Spleen (tissue), 11 donors: ENCODE data around the gene SGK2. TPM values are rescaled to one million over a fixed set of nuclear protein-coding genes. Genes with fewer than 3 reads are reported as not detected.
"Not testable (repeated sequence)": the region's sequence is repeated elsewhere in the genome, so short reads cannot be mapped to it uniquely, and the experiment has no call there.

Experiments used
- DNase-seq: peaks from one replicate; pipeline ENCODE4 v3.0.0-alpha.2; 2020
- H3K27ac ChIP-seq, 8 donors: fragments of 200-600 bp; sonication (generic) in 7 of 8; 1 replicate in 4 of 8; 2 replicates in 4 of 8; pipeline versions ENCODE4 v1.5.0 to v1.8.0; 2016 to 2021; ENCODE audit warnings: inconsistent platforms in 4 of 8, mild to moderate bottlenecking in 4 of 8, moderate library complexity in 1 of 8
- H3K27me3 ChIP-seq, 7 donors: fragments of 200-600 bp; sonication (generic) in 6 of 7; replicated peaks in 1 of 7; 1 replicate in 4 of 7; 2 replicates in 3 of 7; pipeline versions ENCODE4 v1.5.0 to v1.8.0; 2016 to 2021; ENCODE audit warnings: inconsistent platforms in 3 of 7, mild to moderate bottlenecking in 1 of 7
- H3K36me3 ChIP-seq, 6 donors: fragments of 200-600 bp; sonication (generic) in 5 of 6; 1 replicate in 4 of 6; 2 replicates in 2 of 6; pipeline versions ENCODE4 v1.5.0 to v1.8.0; 2016 to 2021; ENCODE audit warnings: inconsistent platforms in 2 of 6
- H3K4me1 ChIP-seq, 6 donors: fragments of 200-600 bp; sonication (generic) in 5 of 6; 1 replicate in 3 of 6; 2 replicates in 3 of 6; pipeline versions ENCODE4 v1.5.0 to v1.8.0; 2016 to 2021; ENCODE audit warnings: inconsistent platforms in 3 of 6
- H3K4me3 ChIP-seq, 8 donors: fragments of 200-600 bp; sonication (generic) in 7 of 8; 1 replicate in 4 of 8; 2 replicates in 4 of 8; pipeline versions ENCODE4 v1.5.0 to v1.8.0; 2016 to 2021; ENCODE audit warnings: inconsistent platforms in 4 of 8, mild to moderate bottlenecking in 4 of 8, moderate library complexity in 2 of 8
- H3K9me3 ChIP-seq, 8 donors: fragments of 200-600 bp; sonication (generic) in 7 of 8; 1 replicate in 4 of 8; 2 replicates in 4 of 8; pipeline versions ENCODE4 v1.5.0 to v1.8.0; 2016 to 2021; ENCODE audit warnings: inconsistent platforms in 4 of 8
- POLR2A ChIP-seq, 3 donors: fragments of 450-650 bp; IDR thresholded peaks; one replicate each; pipeline ENCODE4 v1.5.1; 2017; ENCODE audit warnings: antibody characterized with exemption in 3 of 3, mild to moderate bottlenecking in 1 of 3
- POLR2AphosphoS5 ChIP-seq, 3 donors: sonication (generic); formaldehyde crosslinking; IDR thresholded peaks; one replicate each; pipeline ENCODE4 v1.5.1; 2017; ENCODE audit warnings: antibody characterized with exemption in 3 of 3
- WGBS, 5 donors: extraction: QIAGEN DNeasy Blood & Tissue Kit in 3 of 5; methylation state at CpG; one replicate each; pipeline versions ENCODE4 v1.1.5 to v1.1.7; 2013 to 2018; 5-methylcytosine and 5-hydroxymethylcytosine counted together
- intact Hi-C: fragments of 100-400 bp; cut with DNase I; formaldehyde crosslinking; loops from one replicate; pipeline ENCODE4 v1.15.0; 2023; ENCODE audit warnings: low total_unique reads
- polyA plus RNA-seq, 3 donors: library from polyadenylated mRNA; stranded (reverse); fragments of 200-250 nt; gene quantifications; one replicate each; pipeline ENCODE4 v1.2.1, GENCODE V29; 2013
- total RNA-seq, 7 donors: library from RNA; depleted of rRNA in 3 of 7; stranded (reverse); fragments of >200 nt in 3 of 7; fragmentation: NEBNext Ultra II Directional in 4 of 7; extraction: Animal tissue kit (Norgen Biotek cat#: 25700) in 4 of 7; gene quantifications; one replicate each; pipeline versions ENCODE4 v1.1.0 to v1.2.1, GENCODE V29; 2016 to 2021
- TF ChIP-seq, protein P1 (sequence below), 11 experiments: fragments of 200-600 bp in 7 of 11; fragments of 450-650 bp in 4 of 11; sonication (generic) in 4 of 11; IDR thresholded peaks in 8 of 11; conservative IDR thresholded peaks in 3 of 11; 1 replicate in 7 of 11; 2 replicates in 4 of 11; pipeline versions ENCODE4 v1.4.0 to v1.8.0; 2016 to 2021; ENCODE audit warnings: antibody characterized with exemption in 11 of 11, inconsistent platforms in 4 of 11, mild to moderate bottlenecking in 1 of 11
- donor health status: healthy with polysubstance abuse.
- donor health status: DM: no; HTN: no; CAD: no; lungs with moderate emphysema.
- donor health status: DM: no; HTN: no; CAD: no.
- donor health status: Bipolar disorder and iron deficiency.
- donor health status: healthy.
- donor health status: DM: no; HTN: no; CAD: no.
- donor health status: DM: yes; HTN: yes; CAD: no.

Gene SGK2
- total and polyA plus RNA-seq, 10 donors = 0.50 to 3.1 (median 0.99) TPM

DNA sequence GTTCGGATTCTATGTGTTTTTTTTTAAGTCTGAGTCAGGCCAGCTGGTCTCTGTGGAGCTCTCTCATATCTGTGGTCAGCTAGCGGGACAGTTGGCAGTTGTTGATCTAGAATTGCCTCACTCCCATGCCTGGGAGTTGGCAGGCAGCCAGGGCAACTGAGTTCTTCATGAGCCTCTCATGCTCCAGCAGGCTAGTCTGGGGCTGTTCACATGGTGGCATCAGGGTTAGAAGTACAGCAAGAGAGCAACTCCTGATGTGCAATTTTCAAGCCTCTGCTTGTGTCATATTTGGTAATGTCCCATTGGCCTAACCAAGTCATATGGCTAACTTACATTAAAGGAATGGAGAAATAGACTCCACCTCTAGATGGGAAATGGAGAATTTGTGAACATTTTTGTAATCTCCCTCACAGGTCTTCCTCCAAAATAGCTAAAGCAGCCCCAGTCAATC, 25.2 kb downstream of the SGK2 start:
- H3K27ac ChIP-seq = peak overlapping the region in 5 of 8 donors; percentile 16 to 34 (median 22)
- H3K4me3 ChIP-seq = no peak overlapping the region
- peak; percentile 75 for DNase-seq
- H3K27me3 ChIP-seq = no peaks in the 10 kb centered on the region
- no peaks in the 10 kb centered on the region for H3K36me3 ChIP-seq
- intact Hi-C loops = no loop called here
- WGBS, 5 donors = 32 to 65% (median 43%) methylated on average over 2 of the region's 2 CpGs
- peak in 2 of 3 donors; percentile 44 to 62 for TF ChIP-seq POLR2AphosphoS5 (IDR thresholded peaks at IDR 0.05)
- no peak for TF ChIP-seq POLR2A (IDR thresholded peaks at IDR 0.05)
- TF ChIP-seq, protein P1, sequence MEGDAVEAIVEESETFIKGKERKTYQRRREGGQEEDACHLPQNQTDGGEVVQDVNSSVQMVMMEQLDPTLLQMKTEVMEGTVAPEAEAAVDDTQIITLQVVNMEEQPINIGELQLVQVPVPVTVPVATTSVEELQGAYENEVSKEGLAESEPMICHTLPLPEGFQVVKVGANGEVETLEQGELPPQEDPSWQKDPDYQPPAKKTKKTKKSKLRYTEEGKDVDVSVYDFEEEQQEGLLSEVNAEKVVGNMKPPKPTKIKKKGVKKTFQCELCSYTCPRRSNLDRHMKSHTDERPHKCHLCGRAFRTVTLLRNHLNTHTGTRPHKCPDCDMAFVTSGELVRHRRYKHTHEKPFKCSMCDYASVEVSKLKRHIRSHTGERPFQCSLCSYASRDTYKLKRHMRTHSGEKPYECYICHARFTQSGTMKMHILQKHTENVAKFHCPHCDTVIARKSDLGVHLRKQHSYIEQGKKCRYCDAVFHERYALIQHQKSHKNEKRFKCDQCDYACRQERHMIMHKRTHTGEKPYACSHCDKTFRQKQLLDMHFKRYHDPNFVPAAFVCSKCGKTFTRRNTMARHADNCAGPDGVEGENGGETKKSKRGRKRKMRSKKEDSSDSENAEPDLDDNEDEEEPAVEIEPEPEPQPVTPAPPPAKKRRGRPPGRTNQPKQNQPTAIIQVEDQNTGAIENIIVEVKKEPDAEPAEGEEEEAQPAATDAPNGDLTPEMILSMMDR (IDR thresholded peaks at IDR 0.05 in 8 of 11, conservative IDR thresholded peaks at IDR 0.05 in 3 of 11) = no peak
- H3K4me1 ChIP-seq = peaks cover 0 to 14% (median 0%) of the 10 kb centered on the region in 6 donors
- H3K9me3 ChIP-seq = no peaks in the 10 kb centered on the region

GRCh38 chr20:43584448-43585136, 25.8 kb downstream of the SGK2 start:
- H3K4me3 ChIP-seq = no peak overlapping the region
- peak overlapping the region in 4 of 8 donors; percentile 16 to 34 (median 22) for H3K27ac ChIP-seq
- no peak for DNase-seq
- WGBS, 5 donors = 72 to 83% (median 76%) methylated on average over 7 of the region's 7 CpGs
- TF ChIP-seq, protein P1 (IDR thresholded peaks at IDR 0.05 in 8 of 11, conservative IDR thresholded peaks at IDR 0.05 in 3 of 11) = no peak
- TF ChIP-seq POLR2AphosphoS5 (IDR thresholded peaks at IDR 0.05) (no peak), POLR2A (IDR thresholded peaks at IDR 0.05) (no peak)
- intact Hi-C loops = no loop called here
- H3K4me1 ChIP-seq = peaks cover 0 to 13% (median 1%) of the 10 kb centered on the region in 6 donors
- no peaks in the 10 kb centered on the region for H3K27me3 ChIP-seq
- no peaks in the 10 kb centered on the region for H3K9me3 ChIP-seq
- no peaks in the 10 kb centered on the region for H3K36me3 ChIP-seq

DNA sequence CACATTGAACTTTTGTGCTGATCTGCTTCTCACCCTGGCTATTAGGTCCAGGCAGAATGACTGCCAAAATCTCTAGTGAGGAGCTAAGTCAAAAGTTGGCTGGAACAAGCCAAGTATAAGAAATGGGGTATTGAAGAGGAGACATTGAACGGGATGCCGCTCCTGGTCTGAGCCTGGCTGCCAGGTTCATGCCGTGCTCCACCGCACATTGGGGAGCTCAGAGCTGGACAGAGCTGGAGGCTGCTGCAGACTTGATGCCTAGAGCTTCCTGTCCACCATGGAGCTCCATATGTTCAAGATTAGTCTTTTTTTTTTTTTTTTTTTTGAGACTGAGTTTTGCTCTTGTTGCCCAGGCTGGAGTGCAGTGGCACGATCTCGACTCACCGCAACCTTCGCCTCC, 27.8 kb downstream of the SGK2 start:
- Histone ChIP-seq H3K4me3 (no peak overlapping the region), H3K27me3 (no peaks in the 10 kb centered on the region), H3K36me3 (no peaks in the 10 kb centered on the region), H3K27ac (no peak overlapping the region), H3K4me1 (peaks cover 6 to 21% (median 15%) of the 10 kb centered on the region in 6 donors), H3K9me3 (no peaks in the 10 kb centered on the region)
- peak; percentile 55 for DNase-seq
- WGBS, 5 donors = 83 to 94% (median 86%) methylated on average over 8 of the region's 8 CpGs
- intact Hi-C loops = no loop called here
- TF ChIP-seq POLR2AphosphoS5 (IDR thresholded peaks at IDR 0.05) (no peak), POLR2A (IDR thresholded peaks at IDR 0.05) (no peak)
- TF ChIP-seq, protein P1 (IDR thresholded peaks at IDR 0.05 in 8 of 11, conservative IDR thresholded peaks at IDR 0.05 in 3 of 11) = no peak

DNA sequence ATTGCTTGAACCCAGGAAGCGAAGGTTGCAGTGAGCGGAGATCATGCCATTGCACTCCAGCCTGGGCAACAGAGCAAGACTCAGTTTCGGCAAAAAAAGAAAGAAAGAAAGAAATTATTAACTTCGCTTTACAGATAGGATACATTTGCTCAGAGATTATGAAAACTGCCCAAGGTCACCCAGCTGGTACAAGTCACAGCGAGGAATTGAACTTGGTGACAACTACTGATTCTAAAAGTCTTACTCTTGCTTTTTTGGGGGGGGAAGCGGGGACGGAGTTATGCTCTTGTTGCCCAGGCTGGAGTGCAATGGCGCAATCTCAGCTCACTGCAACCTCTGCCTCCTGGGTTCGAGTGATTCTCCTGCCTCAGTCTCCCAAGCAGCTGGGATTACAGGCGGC, 29.7 kb downstream of the SGK2 start:
- H3K27ac ChIP-seq, H3K9me3 ChIP-seq, intact Hi-C loops, H3K36me3 ChIP-seq, H3K27me3 ChIP-seq, H3K4me3 ChIP-seq, DNase-seq: not testable (repeated sequence)
- WGBS, 5 donors = 93 to 96% (median 95%) methylated on average over 10 of the region's 10 CpGs
- peaks cover 9 to 29% (median 23%) of the 10 kb centered on the region in 6 donors for H3K4me1 ChIP-seq
